Measurements from ENCODE around the gene TOR1AIP1. TPM values are rescaled to one million over a fixed set of nuclear protein-coding genes. Genes with fewer than 3 reads are reported as not detected.
"Not testable (repeated sequence)": the region's sequence is repeated elsewhere in the genome, so short reads cannot be mapped to it uniquely, and the experiment has no call there.

Gene TOR1AIP1
- total RNA-seq, 3 donors from 2014 or later: 39.2 to 46.7 (median 40.2) TPM

GRCh38 chr1:179938752-179939151 lies 56.7 kb downstream of the TOR1AIP1 start:
- no peaks in the 10 kb centered on the region for H3K4me1 Mint-ChIP-seq (ENCODE audit: low read depth)
- H3K36me3 Mint-ChIP-seq (ENCODE audit: insufficient read depth): no peaks in the 10 kb centered on the region
- H3K27me3 Mint-ChIP-seq (ENCODE audit: low read depth): peaks cover 3% of the 10 kb centered on the region
- H3K4me3 Mint-ChIP-seq: no peak overlapping the region
- ATAC-seq: no peak
- DNase-seq: no peak
- H3K9me3 Mint-ChIP-seq: no peaks in the 10 kb centered on the region

GRCh38 chr1:179939941-179940340 lies 57.9 kb downstream of the TOR1AIP1 start:
- H3K4me3 Mint-ChIP-seq: no peak overlapping the region
- ATAC-seq (no peak), DNase-seq (no peak)
- H3K36me3 Mint-ChIP-seq (ENCODE audit: insufficient read depth): no peaks in the 10 kb centered on the region
- H3K9me3 Mint-ChIP-seq: no peaks in the 10 kb centered on the region
- no peaks in the 10 kb centered on the region for H3K4me1 Mint-ChIP-seq (ENCODE audit: low read depth)
- H3K27me3 Mint-ChIP-seq (ENCODE audit: low read depth): no peaks in the 10 kb centered on the region

- Mint-ChIP-seq H3K36me3 (ENCODE audit: insufficient read depth) (no peaks in the 10 kb centered on the region), H3K4me3 (no peak overlapping the region), H3K9me3 (no peaks in the 10 kb centered on the region), H3K27me3 (ENCODE audit: low read depth) (no peaks in the 10 kb centered on the region), H3K4me1 (ENCODE audit: low read depth) (no peaks in the 10 kb centered on the region)
- ATAC-seq: no peak
- no peak for DNase-seq
Observed at GRCh38 chr1:179941454-179941853, 59.4 kb downstream of the TOR1AIP1 start.

- Mint-ChIP-seq H3K36me3 (ENCODE audit: insufficient read depth) (no peaks in the 10 kb centered on the region), H3K27me3 (ENCODE audit: low read depth) (no peaks in the 10 kb centered on the region), H3K4me1 (ENCODE audit: low read depth) (peaks cover 30% of the 10 kb centered on the region), H3K9me3 (no peaks in the 10 kb centered on the region), H3K4me3 (no peak overlapping the region)
- no peak for ATAC-seq
- no peak for DNase-seq
Observed at GRCh38 chr1:179950651-179951050, 68.6 kb downstream of the TOR1AIP1 start.

- H3K9me3 Mint-ChIP-seq: no peaks in the 10 kb centered on the region
- H3K27me3 Mint-ChIP-seq (ENCODE audit: low read depth): no peaks in the 10 kb centered on the region
- no peaks in the 10 kb centered on the region for H3K36me3 Mint-ChIP-seq (ENCODE audit: insufficient read depth)
- ATAC-seq: no peak
- DNase-seq: no peak
- no peak overlapping the region for H3K4me3 Mint-ChIP-seq
- H3K4me1 Mint-ChIP-seq (ENCODE audit: low read depth): peaks cover 39% of the 10 kb centered on the region
Observed at GRCh38 chr1:179951383-179952144, 69.5 kb downstream of the TOR1AIP1 start.

- H3K9me3 Mint-ChIP-seq: no peaks in the 10 kb centered on the region
- no peaks in the 10 kb centered on the region for H3K36me3 Mint-ChIP-seq (ENCODE audit: insufficient read depth)
- H3K27me3 Mint-ChIP-seq (ENCODE audit: low read depth): no peaks in the 10 kb centered on the region
- H3K4me3 Mint-ChIP-seq: peak overlapping the region; percentile 14
- DNase-seq (no peak), ATAC-seq (no peak)
- H3K4me1 Mint-ChIP-seq (ENCODE audit: low read depth): peaks cover 44% of the 10 kb centered on the region
Observed at GRCh38 chr1:179952186-179952585, 70.1 kb downstream of the TOR1AIP1 start.

- Mint-ChIP-seq H3K4me3 (peak overlapping the region; percentile 88), H3K27me3 (ENCODE audit: low read depth) (no peaks in the 10 kb centered on the region), H3K4me1 (ENCODE audit: low read depth) (peaks cover 53% of the 10 kb centered on the region), H3K36me3 (ENCODE audit: insufficient read depth) (no peaks in the 10 kb centered on the region), H3K9me3 (no peaks in the 10 kb centered on the region)
- DNase-seq (peak; percentile 16), ATAC-seq (peak; percentile 14 to 22)
Observed at GRCh38 chr1:179953974-179954492, 71.9 kb downstream of the TOR1AIP1 start.

GRCh38 chr1:179954493-179955286 lies 72.6 kb downstream of the TOR1AIP1 start, which contains the start of gene CEP350:
TSS of gene CEP350 (plus strand) at chr1:179954810. CDS start at chr1:179986182, 31,372 bp downstream.
- Mint-ChIP-seq H3K4me1 (ENCODE audit: low read depth) (peaks cover 56% of the 10 kb centered on the region), H3K36me3 (ENCODE audit: insufficient read depth) (no peaks in the 10 kb centered on the region), H3K9me3 (no peaks in the 10 kb centered on the region), H3K4me3 (peak within 1 kb of the TSS; percentile 88), H3K27me3 (ENCODE audit: low read depth) (no peaks in the 10 kb centered on the region)
- DNase-seq: peak; percentile 97
- ATAC-seq: peak; percentile 94

GRCh38 chr1:179955287-179955680 lies 73.2 kb downstream of the TOR1AIP1 start:
- Mint-ChIP-seq H3K27me3 (ENCODE audit: low read depth) (no peaks in the 10 kb centered on the region), H3K4me1 (ENCODE audit: low read depth) (peaks cover 59% of the 10 kb centered on the region), H3K9me3 (no peaks in the 10 kb centered on the region), H3K36me3 (ENCODE audit: insufficient read depth) (peaks cover 3% of the 10 kb centered on the region), H3K4me3 (peak overlapping the region; percentile 88)
- DNase-seq: no peak
- no peak for ATAC-seq

GRCh38 chr1:179955731-179956130 lies 73.6 kb downstream of the TOR1AIP1 start:
- DNase-seq (no peak), ATAC-seq (no peak)
- Mint-ChIP-seq H3K4me1 (ENCODE audit: low read depth) (peaks cover 61% of the 10 kb centered on the region), H3K27me3 (ENCODE audit: low read depth) (no peaks in the 10 kb centered on the region), H3K36me3 (ENCODE audit: insufficient read depth) (peaks cover 3% of the 10 kb centered on the region), H3K4me3 (peak overlapping the region; percentile 88), H3K9me3 (no peaks in the 10 kb centered on the region)

- peaks cover 13% of the 10 kb centered on the region for H3K36me3 Mint-ChIP-seq (ENCODE audit: insufficient read depth)
- DNase-seq (no peak), ATAC-seq (no peak)
- peaks cover 56% of the 10 kb centered on the region for H3K4me1 Mint-ChIP-seq (ENCODE audit: low read depth)
- H3K9me3 Mint-ChIP-seq: no peaks in the 10 kb centered on the region
- no peaks in the 10 kb centered on the region for H3K27me3 Mint-ChIP-seq (ENCODE audit: low read depth)
- no peak overlapping the region for H3K4me3 Mint-ChIP-seq
Observed at GRCh38 chr1:179958359-179958758, 76.3 kb downstream of the TOR1AIP1 start.

GRCh38 chr1:179962168-179962567 lies 80.1 kb downstream of the TOR1AIP1 start:
- not testable (repeated sequence) for H3K27me3 Mint-ChIP-seq (ENCODE audit: low read depth); DNase-seq; H3K4me3 Mint-ChIP-seq; ATAC-seq; H3K9me3 Mint-ChIP-seq
- Mint-ChIP-seq H3K4me1 (ENCODE audit: low read depth) (peaks cover 50% of the 10 kb centered on the region), H3K36me3 (ENCODE audit: insufficient read depth) (peaks cover 13% of the 10 kb centered on the region)

- DNase-seq (no peak), ATAC-seq (no peak)
- Mint-ChIP-seq H3K36me3 (ENCODE audit: insufficient read depth) (peaks cover 13% of the 10 kb centered on the region), H3K4me1 (ENCODE audit: low read depth) (peaks cover 55% of the 10 kb centered on the region), H3K4me3 (no peak overlapping the region), H3K27me3 (ENCODE audit: low read depth) (no peaks in the 10 kb centered on the region), H3K9me3 (no peaks in the 10 kb centered on the region)
Observed at GRCh38 chr1:179966551-179966950, 84.5 kb downstream of the TOR1AIP1 start.

- Mint-ChIP-seq H3K27me3 (ENCODE audit: low read depth) (no peaks in the 10 kb centered on the region), H3K9me3 (no peaks in the 10 kb centered on the region), H3K4me3 (no peak overlapping the region), H3K36me3 (ENCODE audit: insufficient read depth) (peaks cover 11% of the 10 kb centered on the region), H3K4me1 (ENCODE audit: low read depth) (peaks cover 54% of the 10 kb centered on the region)
- no peak for DNase-seq
- ATAC-seq: no peak
Observed at GRCh38 chr1:179968284-179968993, 86.4 kb downstream of the TOR1AIP1 start.

Measured in activated T-cell treated with anti-CD3 and anti-CD28 coated beads, Interleukin-2, amount 50 U/mL, for 4 hours (primary cell).